Measurements from ENCODE around the gene IL13. TPM values are rescaled to one million over a fixed set of nuclear protein-coding genes. Genes with fewer than 3 reads are reported as not detected.

IL13 gene
- total RNA-seq, 1 experiment from 2014 or later = not detected

GRCh38 chr5:132671000-132671399 is 13.0 kb downstream of the IL13 start:
- Histone ChIP-seq H3K4me1 (ENCODE audit: insufficient read depth, low read length) (no peaks in the 10 kb centered on the region), H2AFZ (ENCODE audit: low read length) (no peak overlapping the region), H3K4ac (ENCODE audit: low read depth, low read length) (no peak overlapping the region), H3K18ac (ENCODE audit: insufficient read length, low read depth, low read length) (no peak overlapping the region), H2BK15ac (ENCODE audit: low read depth, low read length) (no peak overlapping the region), H3K79me2 (ENCODE audit: insufficient read depth, low read length) (no peaks in the 10 kb centered on the region), H3K4me2 (ENCODE audit: insufficient read depth, insufficient read length, low read length) (no peak overlapping the region), H2BK5ac (ENCODE audit: insufficient read length, low read length) (no peak overlapping the region), H3K27ac (ENCODE audit: insufficient read length, low read depth, low read length) (no peak overlapping the region), H3K9me3 (ENCODE audit: control insufficient read depth, low read depth, low read length) (no peaks in the 10 kb centered on the region), H3K23me2 (ENCODE audit: insufficient read length, low read depth, low read length, poor library complexity, severe bottlenecking) (no peaks in the 10 kb centered on the region), H4K20me1 (ENCODE audit: control insufficient read depth, insufficient read depth, insufficient read length) (no peaks in the 10 kb centered on the region), H4K8ac (replicated peaks; ENCODE audit: insufficient read length, low read depth, low read length) (no peak overlapping the region), H3K9ac (ENCODE audit: extremely low read depth, insufficient read length, low read length) (no peak overlapping the region), H3K14ac (ENCODE audit: insufficient read depth, low read length) (no peak overlapping the region), H2BK20ac (ENCODE audit: low read depth, low read length, poor library complexity, severe bottlenecking) (no peak overlapping the region), H4K5ac (ENCODE audit: insufficient read length, low read depth, low read length) (no peak overlapping the region), H3K56ac (ENCODE audit: insufficient read length, low read depth, low read length) (no peak overlapping the region), H2BK120ac (ENCODE audit: low read depth, low read length, poor library complexity, severe bottlenecking) (no peak overlapping the region), H2AK5ac (ENCODE audit: insufficient read length, low read length) (no peak overlapping the region), H3T11ph (ENCODE audit: low read length) (no peak overlapping the region), H4K91ac (ENCODE audit: insufficient read length, low read depth, low read length) (no peak overlapping the region), H3K23ac (ENCODE audit: insufficient read length, low read depth, low read length) (no peak overlapping the region), H3K27me3 (ENCODE audit: insufficient read depth, low read length) (no peaks in the 10 kb centered on the region), H3K79me1 (ENCODE audit: insufficient read depth, low read depth, low read length, poor library complexity, severe bottlenecking) (no peaks in the 10 kb centered on the region), H2BK12ac (ENCODE audit: insufficient read length, low read depth, low read length) (no peak overlapping the region)
- WGBS (ENCODE audit: extremely low coverage, insufficient read length, low lambda C conversion rate) = no CpG with 5 or more reads among the region's 3 CpGs
- Mint-ChIP-seq H3K4me1 (peaks cover 17 to 18% of the 10 kb centered on the region in 2 experiments), H3K4me3 (no peak overlapping the region), H3K9me3 (peaks cover 0 to 7% of the 10 kb centered on the region in 2 experiments; a peak in 3 of 5 replicates), H3K27me3 (ENCODE audit: low read depth) (no peaks in the 10 kb centered on the region; the same call in none of the 2 replicates), H3K36me3 (ENCODE audit: insufficient read depth in 1 of 3, low read depth in 3 of 3) (peaks cover 0 to 7% (median 0%) of the 10 kb centered on the region in 3 experiments; a peak in 3 of 7 replicates), H3K27ac (no peak overlapping the region)
- TF ChIP-seq, protein P1, sequence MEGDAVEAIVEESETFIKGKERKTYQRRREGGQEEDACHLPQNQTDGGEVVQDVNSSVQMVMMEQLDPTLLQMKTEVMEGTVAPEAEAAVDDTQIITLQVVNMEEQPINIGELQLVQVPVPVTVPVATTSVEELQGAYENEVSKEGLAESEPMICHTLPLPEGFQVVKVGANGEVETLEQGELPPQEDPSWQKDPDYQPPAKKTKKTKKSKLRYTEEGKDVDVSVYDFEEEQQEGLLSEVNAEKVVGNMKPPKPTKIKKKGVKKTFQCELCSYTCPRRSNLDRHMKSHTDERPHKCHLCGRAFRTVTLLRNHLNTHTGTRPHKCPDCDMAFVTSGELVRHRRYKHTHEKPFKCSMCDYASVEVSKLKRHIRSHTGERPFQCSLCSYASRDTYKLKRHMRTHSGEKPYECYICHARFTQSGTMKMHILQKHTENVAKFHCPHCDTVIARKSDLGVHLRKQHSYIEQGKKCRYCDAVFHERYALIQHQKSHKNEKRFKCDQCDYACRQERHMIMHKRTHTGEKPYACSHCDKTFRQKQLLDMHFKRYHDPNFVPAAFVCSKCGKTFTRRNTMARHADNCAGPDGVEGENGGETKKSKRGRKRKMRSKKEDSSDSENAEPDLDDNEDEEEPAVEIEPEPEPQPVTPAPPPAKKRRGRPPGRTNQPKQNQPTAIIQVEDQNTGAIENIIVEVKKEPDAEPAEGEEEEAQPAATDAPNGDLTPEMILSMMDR (conservative IDR thresholded peaks at IDR 0.05) = no peak
- no peak for DNase-seq

Measured in H9 (cell line).